ENCODE results near the gene LYG2. TPM values are rescaled to one million over a fixed set of nuclear protein-coding genes. Genes with fewer than 3 reads are reported as not detected.
"Not testable (repeated sequence)": the region's sequence is repeated elsewhere in the genome, so short reads cannot be mapped to it uniquely, and the experiment has no call there.

LYG2 gene
- total RNA-seq, 1 experiment from 2014 or later = 0.84 TPM

DNA sequence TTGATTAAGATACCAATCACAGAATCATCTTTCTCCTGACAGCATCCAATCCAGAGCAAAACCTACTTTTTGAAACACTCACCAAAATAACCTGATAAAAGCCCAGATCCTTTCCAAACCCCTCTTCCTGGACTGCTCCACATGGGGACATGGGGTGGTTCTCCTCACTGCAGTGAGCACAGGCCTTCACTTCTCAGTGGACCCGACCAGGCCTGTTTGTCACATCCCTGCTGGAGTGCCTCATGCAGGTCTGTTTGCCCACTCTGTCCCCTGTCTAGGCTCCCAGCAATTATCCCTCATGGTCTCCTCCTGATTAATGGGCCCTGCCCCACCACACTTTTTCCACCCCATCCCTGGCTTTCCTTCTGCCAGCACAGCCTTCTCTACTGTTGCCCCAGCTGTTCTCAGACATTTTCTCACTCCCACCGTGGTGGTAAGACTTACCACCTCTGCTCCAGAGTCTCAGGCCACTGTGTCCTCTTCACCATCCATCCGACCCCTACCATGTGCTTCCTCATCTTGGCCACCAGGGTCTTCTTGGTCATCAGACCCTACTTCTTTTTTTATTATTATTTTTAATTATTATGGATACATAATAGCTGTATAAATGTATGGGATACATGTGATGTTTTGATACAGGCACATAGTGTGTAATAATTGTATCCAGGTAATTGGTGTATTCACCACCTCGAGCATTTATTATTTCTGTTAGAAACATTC is 53.3 kb downstream of the LYG2 start:
- DNase-seq (ENCODE audit: low read depth) = no peak

DNA sequence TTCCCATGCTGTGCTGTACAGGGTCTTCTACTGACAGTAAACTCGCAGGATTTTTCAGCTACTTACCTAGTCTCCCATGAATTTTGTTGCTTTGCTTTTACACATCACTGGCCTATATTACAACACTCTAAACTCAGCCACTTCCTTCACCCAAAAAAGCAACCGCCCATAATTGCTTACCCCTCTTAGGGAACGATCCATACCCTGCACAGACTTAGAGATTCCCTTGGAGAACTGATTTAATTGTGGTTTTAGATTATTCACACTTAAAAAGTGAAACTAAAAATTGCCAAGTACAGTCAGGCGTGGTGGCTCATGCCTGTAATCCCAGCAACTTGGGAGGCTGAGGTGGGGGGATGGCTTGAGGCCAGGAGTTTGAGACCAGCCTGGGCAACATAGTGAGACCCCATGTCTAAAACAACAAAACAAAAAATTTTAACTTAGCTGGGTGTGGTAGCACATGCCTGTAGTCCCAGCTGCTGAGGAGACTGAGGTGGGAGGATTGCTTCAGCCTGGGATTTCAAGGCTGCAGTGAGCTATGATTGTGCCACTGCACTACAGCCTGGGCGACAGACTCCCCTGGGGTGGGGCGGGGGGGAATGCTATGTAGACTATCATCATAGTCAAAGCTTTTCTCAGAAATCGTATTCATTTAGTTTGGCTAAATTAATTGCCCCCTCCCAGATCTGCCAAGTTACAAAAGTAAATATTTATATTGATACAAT is 55.2 kb downstream of the LYG2 start:
- no peak for DNase-seq (ENCODE audit: low read depth)

GRCh38 chr2:99198103-99198841 is 57.2 kb downstream of the LYG2 start:
- DNase-seq (ENCODE audit: low read depth) = no peak

DNA sequence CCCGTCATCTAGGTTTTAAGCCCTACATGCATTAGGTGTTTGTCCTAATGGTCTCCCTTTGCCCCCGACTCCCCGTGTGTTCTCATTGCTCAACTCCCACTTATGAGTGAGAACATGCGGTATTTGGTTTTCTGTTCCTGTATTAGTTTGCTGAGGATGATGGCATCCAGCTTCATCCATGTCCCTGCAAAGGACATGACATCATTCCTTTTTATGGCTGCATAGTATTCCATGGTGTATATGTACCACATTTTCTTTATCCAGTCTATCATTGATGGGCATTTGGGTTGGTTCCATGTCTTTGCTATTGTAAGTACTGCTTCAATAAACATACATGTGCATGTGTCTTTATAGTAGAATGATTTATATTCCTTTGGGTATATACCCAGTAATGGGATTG is 63.1 kb downstream of the LYG2 start:
- not testable (repeated sequence) for DNase-seq (ENCODE audit: low read depth)

Other genes starting within 250 kb of the LYG2 start
- 0.39 and 1.4 TPM in 2 replicates for gene C2orf15, start 114.0 kb downstream of the LYG2 start, total RNA-seq (2014; rRNA removed; shearing (Covaris generic))
- 0.71 and 4.8 TPM in 2 replicates for gene TSGA10, start 100.7 kb downstream of the LYG2 start, total RNA-seq (2014; rRNA removed; shearing (Covaris generic))
- gene LIPT1, start 100.7 kb downstream of the LYG2 start, total RNA-seq (2014; rRNA removed; shearing (Covaris generic)) = 4.5 and 6.2 TPM in 2 replicates
- 42.0 and 55.1 TPM in 2 replicates for gene MITD1, start 74.6 kb downstream of the LYG2 start, total RNA-seq (2014; rRNA removed; shearing (Covaris generic))
- 29.1 and 39.5 TPM in 2 replicates for gene MRPL30, start 74.5 kb downstream of the LYG2 start, total RNA-seq (2014; rRNA removed; shearing (Covaris generic))
- 0.96 TPM in 1 of 2 replicates, not detected in the other for gene LYG1, start 45.5 kb upstream of the LYG2 start, total RNA-seq (2014; rRNA removed; shearing (Covaris generic))
- gene TXNDC9, start 80.7 kb upstream of the LYG2 start, total RNA-seq (2014; rRNA removed; shearing (Covaris generic)) = 79.4 and 83.6 TPM in 2 replicates
- gene EIF5B, start 81.7 kb upstream of the LYG2 start, total RNA-seq (2014; rRNA removed; shearing (Covaris generic)) = 8.5 and 11.7 TPM in 2 replicates
- 11.8 and 13.6 TPM in 2 replicates for gene REV1, start 234.4 kb upstream of the LYG2 start, total RNA-seq (2014; rRNA removed; shearing (Covaris generic))